ENCODE measurements around the gene KIRREL3. TPM values are rescaled to one million over a fixed set of nuclear protein-coding genes. Genes with fewer than 3 reads are reported as not detected.

KIRREL3 gene
- total RNA-seq, 1 donor from 2014 or later: not detected

- Histone ChIP-seq H3K27me3 (peaks cover 37% of the 10 kb centered on the region), H3K27ac (no peak overlapping the region), H3K9me3 (no peaks in the 10 kb centered on the region), H3K4me1 (peaks cover 6% of the 10 kb centered on the region), H3K4me3 (no peak overlapping the region), H3K36me3 (no peaks in the 10 kb centered on the region)
- no peak for TF ChIP-seq CTCF (IDR thresholded peaks at IDR 0.05)
- intact Hi-C loops (cut with DNase I): no loop called here
- DNase-seq (no peak), ATAC-seq (no peak)
These were observed 5.7 kb upstream of the KIRREL3 start for GRCh38 chr11:127006311-127006710.

DNA sequence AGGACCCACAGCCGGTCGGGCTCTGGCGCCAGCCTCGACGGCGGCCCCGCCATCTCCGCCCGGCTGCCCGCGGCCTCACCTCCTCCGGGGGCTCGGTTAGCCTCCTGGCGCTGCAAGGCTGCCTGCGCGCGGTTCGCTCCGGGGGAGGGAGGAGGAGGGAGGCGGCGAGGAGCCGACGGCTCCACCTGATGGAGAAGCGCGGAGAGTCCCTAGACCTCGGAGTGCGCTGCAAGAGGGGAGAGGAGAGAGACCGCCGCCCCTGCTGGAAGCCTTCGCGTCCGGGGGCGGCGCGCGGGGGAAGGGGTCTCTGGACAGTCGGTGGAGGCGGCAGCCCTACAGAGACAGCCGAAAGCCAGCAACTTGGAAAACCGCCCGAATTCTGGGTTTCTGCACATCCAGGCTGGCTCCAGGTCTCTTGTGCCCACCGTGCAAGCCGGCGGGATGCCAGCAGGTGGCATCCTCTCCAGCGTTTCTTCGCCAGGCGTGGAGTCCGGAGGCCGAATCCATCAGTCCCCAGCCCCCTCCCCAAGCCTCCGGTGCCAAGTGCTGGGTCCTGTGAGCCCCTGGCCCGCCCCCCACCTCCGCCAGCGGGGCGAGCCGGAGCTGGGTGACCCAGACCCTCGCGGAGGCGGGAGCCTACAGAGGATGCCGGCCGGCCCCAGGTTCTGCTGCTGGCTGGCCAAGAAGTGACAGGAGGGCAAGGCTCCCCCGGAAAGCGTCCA is 2.9 kb upstream of the KIRREL3 start:
- TF ChIP-seq CTCF (IDR thresholded peaks at IDR 0.05): no peak
- DNase-seq (no peak), ATAC-seq (peak; percentile 47)
- H3K27ac ChIP-seq: no peak overlapping the region
- H3K4me1 ChIP-seq: peaks cover 6% of the 10 kb centered on the region
- H3K9me3 ChIP-seq: no peaks in the 10 kb centered on the region
- intact Hi-C loops (cut with DNase I): no loop called here
- H3K36me3 ChIP-seq: no peaks in the 10 kb centered on the region
- H3K4me3 ChIP-seq: no peak overlapping the region
- H3K27me3 ChIP-seq: peaks cover 58% of the 10 kb centered on the region

- intact Hi-C loops (cut with DNase I): no loop called here
- Histone ChIP-seq H3K27me3 (peaks cover 64% of the 10 kb centered on the region), H3K36me3 (no peaks in the 10 kb centered on the region), H3K4me3 (no peak overlapping the region), H3K9me3 (no peaks in the 10 kb centered on the region), H3K4me1 (peaks cover 6% of the 10 kb centered on the region), H3K27ac (no peak overlapping the region)
- ATAC-seq (no peak), DNase-seq (no peak)
- TF ChIP-seq CTCF (IDR thresholded peaks at IDR 0.05): no peak
These were observed 2.2 kb upstream of the KIRREL3 start for GRCh38 chr11:127002669-127003259.

DNA sequence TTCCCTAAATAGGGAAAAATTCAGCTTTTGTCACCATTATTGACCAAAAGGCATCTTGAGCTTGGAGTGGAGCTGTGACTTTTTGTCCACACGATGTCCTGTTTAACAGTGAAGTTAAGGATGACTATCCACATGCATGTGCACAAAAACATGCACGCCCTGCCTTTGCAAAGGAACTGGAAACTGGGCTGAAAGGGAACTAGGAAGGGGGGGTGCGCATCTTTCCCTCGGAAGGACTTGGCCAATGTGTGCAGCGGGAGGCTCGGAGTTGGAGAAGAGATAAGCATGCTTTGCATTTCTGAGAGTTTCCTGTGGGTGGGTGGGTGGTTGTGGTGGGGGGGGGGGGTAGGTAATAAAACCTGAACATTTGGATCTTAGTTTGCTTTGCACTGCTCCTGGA is 411 bp upstream of the KIRREL3 start:
- Histone ChIP-seq H3K36me3 (no peaks in the 10 kb centered on the region), H3K27me3 (peaks cover 80% of the 10 kb centered on the region), H3K4me1 (peaks cover 6% of the 10 kb centered on the region), H3K27ac (no peak overlapping the region), H3K9me3 (no peaks in the 10 kb centered on the region), H3K4me3 (no peak overlapping the region)
- no peak for TF ChIP-seq CTCF (IDR thresholded peaks at IDR 0.05)
- intact Hi-C loops (cut with DNase I): no loop called here
- no peak for DNase-seq
- no peak for ATAC-seq

DNA sequence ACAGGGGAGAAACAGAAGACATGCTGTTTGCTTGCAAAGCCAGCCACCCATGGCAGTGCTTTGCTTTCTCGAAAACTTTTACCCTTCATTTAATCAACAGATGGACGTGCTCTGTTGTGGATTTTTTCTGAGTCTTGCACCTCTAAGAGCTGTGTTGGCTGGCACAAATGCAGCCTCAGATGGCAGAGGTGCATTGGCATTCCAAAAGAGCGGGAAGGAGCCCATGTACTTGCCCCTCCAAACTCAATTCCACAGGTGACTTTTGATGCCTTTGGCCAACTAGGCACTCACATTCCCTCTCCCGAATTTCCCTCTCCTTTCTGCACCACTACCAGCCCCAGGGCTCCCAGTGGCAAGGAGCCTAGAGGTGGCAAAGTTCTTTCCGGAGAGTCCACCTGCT is 1.2 kb downstream of the KIRREL3 start:
- H3K36me3 ChIP-seq: no peaks in the 10 kb centered on the region
- peaks cover 6% of the 10 kb centered on the region for H3K4me1 ChIP-seq
- ATAC-seq (no peak), DNase-seq (no peak)
- H3K27me3 ChIP-seq: peaks cover 73% of the 10 kb centered on the region
- H3K27ac ChIP-seq: no peak overlapping the region
- intact Hi-C loops (cut with DNase I): loop anchor here (10.0 kb wide), 1 partner anchor 285 kb away; no protein-coding TSS in a partner anchor
- no peak for TF ChIP-seq CTCF (IDR thresholded peaks at IDR 0.05)
- no peak overlapping the region for H3K4me3 ChIP-seq
- no peaks in the 10 kb centered on the region for H3K9me3 ChIP-seq
